ENCODE data around the gene WDR90. TPM values are rescaled to one million over a fixed set of nuclear protein-coding genes. Genes with fewer than 3 reads are reported as not detected.

The WDR90 gene
- total RNA-seq, 4 donors from 2014 or later: 2.9 to 9.8 (median 6.5) TPM

DNA sequence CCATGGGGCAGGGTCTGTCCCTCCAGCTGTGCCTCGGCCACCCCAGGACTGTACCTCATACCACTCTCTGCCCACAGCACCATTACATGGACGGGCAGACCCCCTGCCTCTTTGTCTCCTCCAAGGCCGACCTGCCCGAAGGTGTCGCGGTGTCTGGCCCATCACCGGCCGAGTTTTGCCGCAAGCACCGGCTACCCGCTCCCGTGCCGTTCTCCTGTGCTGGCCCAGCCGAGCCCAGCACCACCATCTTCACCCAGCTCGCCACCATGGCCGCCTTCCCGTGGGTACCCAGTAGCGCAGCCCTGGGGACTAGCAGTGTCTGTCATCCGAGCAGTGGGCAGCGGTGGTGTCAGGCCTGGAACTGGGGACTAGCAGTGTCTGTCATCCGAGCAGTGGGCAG lies 23.7 kb downstream of the WDR90 start:
- TF ChIP-seq POLR2A (IDR thresholded peaks at IDR 0.05): no peak
- TF ChIP-seq, protein P1, sequence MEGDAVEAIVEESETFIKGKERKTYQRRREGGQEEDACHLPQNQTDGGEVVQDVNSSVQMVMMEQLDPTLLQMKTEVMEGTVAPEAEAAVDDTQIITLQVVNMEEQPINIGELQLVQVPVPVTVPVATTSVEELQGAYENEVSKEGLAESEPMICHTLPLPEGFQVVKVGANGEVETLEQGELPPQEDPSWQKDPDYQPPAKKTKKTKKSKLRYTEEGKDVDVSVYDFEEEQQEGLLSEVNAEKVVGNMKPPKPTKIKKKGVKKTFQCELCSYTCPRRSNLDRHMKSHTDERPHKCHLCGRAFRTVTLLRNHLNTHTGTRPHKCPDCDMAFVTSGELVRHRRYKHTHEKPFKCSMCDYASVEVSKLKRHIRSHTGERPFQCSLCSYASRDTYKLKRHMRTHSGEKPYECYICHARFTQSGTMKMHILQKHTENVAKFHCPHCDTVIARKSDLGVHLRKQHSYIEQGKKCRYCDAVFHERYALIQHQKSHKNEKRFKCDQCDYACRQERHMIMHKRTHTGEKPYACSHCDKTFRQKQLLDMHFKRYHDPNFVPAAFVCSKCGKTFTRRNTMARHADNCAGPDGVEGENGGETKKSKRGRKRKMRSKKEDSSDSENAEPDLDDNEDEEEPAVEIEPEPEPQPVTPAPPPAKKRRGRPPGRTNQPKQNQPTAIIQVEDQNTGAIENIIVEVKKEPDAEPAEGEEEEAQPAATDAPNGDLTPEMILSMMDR (IDR thresholded peaks at IDR 0.05 in 4 of 5, conservative IDR thresholded peaks at IDR 0.05 in 1 of 5): no peak
- H3K9me3 ChIP-seq: no peaks in the 10 kb centered on the region
- ATAC-seq (no peak), DNase-seq (no peak)
- H3K4me1 ChIP-seq: peaks cover 7 to 13% of the 10 kb centered on the region in 2 donors
- H3K36me3 ChIP-seq: peaks cover 0 to 46% of the 10 kb centered on the region in 2 donors
- no peak overlapping the region for H3K27ac ChIP-seq
- intact Hi-C loops (cut with DNase I; ENCODE audit: low total_unique reads): no loop called here
- H3K4me3 ChIP-seq: no peak overlapping the region
- H3K27me3 ChIP-seq: no peaks in the 10 kb centered on the region
- in situ Hi-C loops (cut with MboI; ENCODE audit: low sequenced_read_pairs in 4 of 4): no loop called here

DNA sequence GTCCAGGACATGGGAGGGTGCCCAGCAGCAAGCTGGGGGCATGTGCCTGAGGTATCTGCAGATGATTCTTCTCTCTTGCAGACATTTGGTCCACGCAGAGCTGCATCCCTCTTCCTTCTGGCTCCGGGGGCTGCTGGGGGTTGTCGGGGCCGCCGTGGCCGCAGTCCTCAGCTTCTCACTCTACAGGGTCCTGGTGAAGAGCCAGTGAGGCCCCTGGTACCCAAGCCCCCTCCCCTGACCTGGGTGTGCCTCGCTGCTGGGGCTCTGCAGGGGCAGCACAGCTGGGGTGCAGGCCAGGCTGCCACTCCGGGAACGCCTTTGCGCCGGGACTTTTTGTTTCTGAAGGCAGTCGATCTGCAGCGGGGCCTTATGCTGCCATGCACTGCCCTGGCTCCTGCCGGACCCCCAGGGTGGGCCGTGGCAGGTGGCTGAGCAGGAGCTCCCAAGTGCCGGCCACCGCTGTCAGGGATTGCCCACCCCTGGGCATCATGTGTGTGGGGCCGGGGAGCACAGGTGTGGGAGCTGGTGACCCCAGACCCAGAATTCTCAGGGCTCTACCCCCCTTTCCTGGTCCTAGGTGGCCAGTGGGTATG lies 24.3 kb downstream of the WDR90 start:
- peaks cover 0 to 46% of the 10 kb centered on the region in 2 donors for H3K36me3 ChIP-seq
- in situ Hi-C loops (cut with MboI; ENCODE audit: low sequenced_read_pairs in 4 of 4): no loop called here
- ATAC-seq: no peak
- TF ChIP-seq, protein P1 (IDR thresholded peaks at IDR 0.05 in 4 of 5, conservative IDR thresholded peaks at IDR 0.05 in 1 of 5): no peak
- no peak for TF ChIP-seq POLR2A (IDR thresholded peaks at IDR 0.05)
- H3K4me3 ChIP-seq: no peak overlapping the region
- H3K4me1 ChIP-seq: peaks cover 7 to 11% of the 10 kb centered on the region in 2 donors
- intact Hi-C loops (cut with DNase I; ENCODE audit: low total_unique reads): no loop called here
- H3K27me3 ChIP-seq: no peaks in the 10 kb centered on the region
- H3K27ac ChIP-seq: no peak overlapping the region
- no peak for DNase-seq
- no peaks in the 10 kb centered on the region for H3K9me3 ChIP-seq

DNA sequence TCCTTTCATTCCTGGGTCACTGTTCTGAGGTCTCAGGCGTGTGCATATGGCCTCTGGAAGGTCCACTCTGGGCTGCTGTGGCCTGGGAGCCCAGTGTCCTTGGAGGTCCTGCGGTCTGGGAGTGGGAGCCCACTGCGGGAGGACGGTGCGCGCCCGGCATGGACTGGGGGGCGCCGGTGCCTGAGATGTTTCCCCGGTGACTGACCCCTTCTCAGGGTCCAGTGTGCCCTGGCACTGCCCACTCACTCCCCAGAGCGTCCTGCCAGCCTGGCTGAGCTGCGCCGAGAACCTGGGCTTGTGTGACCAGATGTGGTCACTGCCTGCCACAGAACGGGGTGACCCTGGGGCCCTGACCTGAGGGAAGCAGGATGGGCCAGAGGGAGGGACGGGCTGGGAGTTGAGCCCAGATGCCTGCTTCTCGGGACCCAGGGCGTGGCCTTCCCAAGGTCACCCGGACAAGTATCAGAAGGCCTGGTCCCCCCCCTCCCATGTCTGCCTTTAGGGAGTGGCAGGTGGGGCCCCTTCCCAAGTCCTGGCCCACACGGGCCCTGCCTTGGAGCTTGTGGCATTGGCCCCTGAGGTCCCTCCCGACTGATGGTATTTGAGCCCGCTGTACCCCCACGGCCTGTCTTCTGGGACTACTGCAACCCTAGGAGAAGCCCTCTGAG lies 25.2 kb downstream of the WDR90 start:
- TF ChIP-seq, protein P1 (IDR thresholded peaks at IDR 0.05 in 4 of 5, conservative IDR thresholded peaks at IDR 0.05 in 1 of 5): no peak
- no peak for TF ChIP-seq POLR2A (IDR thresholded peaks at IDR 0.05)
- H3K4me3 ChIP-seq: no peak overlapping the region
- peaks cover 0 to 44% of the 10 kb centered on the region in 2 donors for H3K36me3 ChIP-seq
- no peaks in the 10 kb centered on the region for H3K27me3 ChIP-seq
- intact Hi-C loops (cut with DNase I; ENCODE audit: low total_unique reads) (no loop called here), in situ Hi-C loops (cut with MboI; ENCODE audit: low sequenced_read_pairs in 4 of 4) (no loop called here)
- H3K4me1 ChIP-seq: peaks cover 0 to 7% of the 10 kb centered on the region in 2 donors
- DNase-seq (no peak), ATAC-seq (no peak)
- H3K27ac ChIP-seq: no peak overlapping the region
- H3K9me3 ChIP-seq: no peaks in the 10 kb centered on the region

DNA sequence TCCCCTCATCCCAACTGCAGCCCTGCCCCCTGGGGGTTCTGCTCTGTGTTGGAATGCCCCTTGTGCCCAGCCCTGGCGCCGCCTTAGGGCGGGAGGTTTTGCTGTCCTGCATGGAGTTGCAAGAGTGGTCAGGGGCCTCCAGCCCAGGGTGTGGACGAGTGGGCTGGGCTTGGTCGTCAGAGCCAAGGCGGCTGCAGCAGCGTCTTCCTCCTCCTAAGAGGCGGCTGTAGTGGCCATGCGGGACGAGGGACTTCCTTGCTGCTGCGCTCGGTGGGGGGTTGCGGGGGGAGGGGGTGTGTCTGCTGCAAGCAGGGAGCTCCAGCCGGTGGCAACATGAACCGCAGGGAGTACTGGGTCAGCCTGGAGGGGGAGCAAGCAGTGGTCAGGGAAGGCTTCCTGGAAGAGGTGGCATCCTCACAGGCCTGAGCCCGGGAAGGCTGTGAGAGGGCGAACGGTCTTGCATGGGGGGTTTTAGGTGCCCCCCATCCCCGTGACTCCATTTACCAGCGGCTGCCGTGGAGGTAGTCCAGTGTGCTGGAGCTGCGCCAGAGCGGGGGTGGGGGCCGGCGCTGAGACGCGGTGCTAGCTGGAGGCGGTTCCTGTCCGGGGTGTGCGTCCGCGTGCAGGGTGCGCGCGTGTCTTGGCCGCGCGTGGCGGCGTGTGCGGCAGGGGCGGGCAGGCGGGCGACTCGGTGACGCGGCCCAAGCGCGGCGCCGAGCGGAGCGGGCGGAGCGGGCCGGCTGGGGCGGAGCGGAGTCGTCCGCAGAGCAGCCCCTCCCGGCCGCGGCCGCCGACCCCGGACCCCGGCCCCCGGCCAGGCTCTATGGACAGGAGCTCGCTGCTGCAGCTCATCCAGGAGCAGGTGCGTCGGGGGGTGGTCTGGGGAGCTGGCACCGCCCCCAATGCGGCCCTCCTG lies 26.1 kb downstream of the WDR90 start, which contains the start of gene RHBDL1:
RHBDL1 (plus strand) TSS at position 704 of the 916 bp plus-strand sequence; CDS start at position 824, 120 bp downstream.
- H3K4me1 ChIP-seq: peaks cover 0 to 8% of the 10 kb centered on the region in 2 donors
- DNase-seq (no peak), ATAC-seq (no peak)
- TF ChIP-seq, protein P1 (IDR thresholded peaks at IDR 0.05 in 4 of 5, conservative IDR thresholded peaks at IDR 0.05 in 1 of 5): no peak
- no peak for TF ChIP-seq POLR2A (IDR thresholded peaks at IDR 0.05)
- in situ Hi-C loops (cut with MboI; ENCODE audit: low sequenced_read_pairs in 4 of 4): no loop called here
- H3K36me3 ChIP-seq: peaks cover 0 to 35% of the 10 kb centered on the region in 2 donors
- peak within 1 kb of the TSS in 3 of 4 donors; percentile 21 to 34 (median 24) for H3K4me3 ChIP-seq
- H3K27ac ChIP-seq: no peak within 1 kb of the TSS
- H3K9me3 ChIP-seq: no peaks in the 10 kb centered on the region
- intact Hi-C loops (cut with DNase I; ENCODE audit: low total_unique reads): no loop called here
- H3K27me3 ChIP-seq: no peaks in the 10 kb centered on the region
